C4-2B (cell line): ENCODE measurements around the gene FOXF1.

ENCODE experiments used
- H3K27ac ChIP-seq: fragments of 450-650 bp; 2 replicates; pipeline ENCODE4 v1.5.1; 2017
- CTCF ChIP-seq: fragments of 450-650 bp; conservative IDR thresholded peaks from 2 replicates; pipeline ENCODE4 v1.5.1; 2017; ENCODE audit warnings: mild to moderate bottlenecking
- ZFX ChIP-seq: fragments of 450-650 bp; IDR thresholded peaks from 2 replicates; pipeline ENCODE4 v1.6.1; 2017

FOXF1 gene

GRCh38 chr16:86470964-86471363 is 39.4 kb upstream of the FOXF1 start:
- TF ChIP-seq ZFX (no peak), CTCF (no peak)

GRCh38 chr16:86471896-86472295 is 38.4 kb upstream of the FOXF1 start:
- TF ChIP-seq ZFX (no peak), CTCF (no peak)
- no peak overlapping the region for H3K27ac ChIP-seq

More at GRCh38 chr16:86470964-86471363, 39.4 kb upstream of the FOXF1 start:
- no peak overlapping the region for H3K27ac ChIP-seq

- TF ChIP-seq ZFX (no peak), CTCF (no peak)
Measured at GRCh38 chr16:86472366-86472765, 38.0 kb upstream of the FOXF1 start.

GRCh38 chr16:86476956-86477534 is 33.3 kb upstream of the FOXF1 start:
- H3K27ac ChIP-seq = no peak overlapping the region
- no peak for TF ChIP-seq ZFX
- no peak for TF ChIP-seq CTCF

More at GRCh38 chr16:86472366-86472765, 38.0 kb upstream of the FOXF1 start:
- no peak overlapping the region for H3K27ac ChIP-seq

- TF ChIP-seq CTCF (no peak), ZFX (no peak)
- no peak overlapping the region for H3K27ac ChIP-seq
Measured at GRCh38 chr16:86477642-86478041, 32.7 kb upstream of the FOXF1 start.

GRCh38 chr16:86478779-86479178 is 31.5 kb upstream of the FOXF1 start:
- TF ChIP-seq ZFX = no peak
- no peak for TF ChIP-seq CTCF
- no peak overlapping the region for H3K27ac ChIP-seq

- no peak overlapping the region for H3K27ac ChIP-seq
- no peak for TF ChIP-seq CTCF
- TF ChIP-seq ZFX = no peak
Measured at GRCh38 chr16:86479419-86479818, 30.9 kb upstream of the FOXF1 start.
